ENCODE data around the gene PCA3. TPM values are rescaled to one million over a fixed set of nuclear protein-coding genes. Genes with fewer than 3 reads are reported as not detected.

PCA3 gene
- total and polyA plus RNA-seq, 4 donors, result 0.33 to 0.92 (median 0.58) TPM

DNA sequence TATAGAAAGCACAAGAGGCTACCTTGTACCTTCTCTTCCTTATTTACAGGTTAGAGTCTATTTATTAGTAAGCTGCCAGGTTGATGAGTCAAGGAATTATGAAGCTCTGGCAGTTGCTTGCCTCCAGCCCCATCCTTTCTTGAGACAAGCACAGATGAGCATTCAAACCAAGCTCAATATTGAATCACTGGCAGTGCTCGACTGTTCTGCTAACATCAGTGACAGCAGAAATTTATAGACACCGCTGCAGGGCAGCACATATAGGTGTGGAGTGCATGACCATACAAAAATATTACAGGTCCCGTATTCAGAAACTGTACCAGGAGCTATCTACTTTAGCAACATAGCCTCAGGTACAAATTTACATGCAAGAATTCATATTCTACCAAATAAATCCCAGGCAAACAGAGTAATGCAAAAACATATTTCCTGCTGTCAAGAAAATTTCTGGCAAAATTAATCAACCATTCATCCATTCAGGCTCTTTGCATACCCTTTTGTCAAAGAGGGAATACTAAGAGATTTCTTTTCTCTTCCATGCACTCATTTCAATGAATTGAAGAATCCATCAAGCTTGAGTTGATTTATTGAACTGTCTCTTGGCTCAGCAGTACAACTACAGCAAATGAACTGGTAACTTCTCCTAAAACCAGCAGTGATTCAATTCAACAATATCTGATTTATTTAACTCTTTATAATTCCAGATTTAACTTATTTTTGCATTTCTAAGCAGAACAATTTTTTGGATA, 26.9 kb upstream of the PCA3 start:
- no peak for DNase-seq (ENCODE audit: low spot score)
- no peaks in the 10 kb centered on the region for H3K9me3 ChIP-seq (ENCODE audit: control insufficient read depth in 4 of 4, low read length in 3 of 4)
- TF ChIP-seq JUND (IDR thresholded peaks at IDR 0.05) (no peak), TAF1 (conservative IDR thresholded peaks at IDR 0.05) (no peak), MAX (IDR thresholded peaks at IDR 0.05) (no peak), FOXA2 (IDR thresholded peaks at IDR 0.05) (no peak), GABPA (IDR thresholded peaks at IDR 0.05 in 1 of 2, conservative IDR thresholded peaks at IDR 0.05 in 1 of 2) (no peak), SP1 (IDR thresholded peaks at IDR 0.05) (no peak), CTCF (IDR thresholded peaks at IDR 0.05; ENCODE audit: low read depth, low read length, missing input control) (no peak), ATF3 (IDR thresholded peaks at IDR 0.05) (no peak), RXRA (IDR thresholded peaks at IDR 0.05) (no peak), FOXA1 (IDR thresholded peaks at IDR 0.05) (no peak), REST (IDR thresholded peaks at IDR 0.05) (no peak), RAD21 (IDR thresholded peaks at IDR 0.05) (no peak), HNF4A (conservative IDR thresholded peaks at IDR 0.05) (no peak), EGR1 (IDR thresholded peaks at IDR 0.05; ENCODE audit: low read depth in 2 of 2) (no peak), HNF4G (IDR thresholded peaks at IDR 0.05) (no peak), NR2F2 (IDR thresholded peaks at IDR 0.05) (no peak)
- TF ChIP-seq, protein P1, sequence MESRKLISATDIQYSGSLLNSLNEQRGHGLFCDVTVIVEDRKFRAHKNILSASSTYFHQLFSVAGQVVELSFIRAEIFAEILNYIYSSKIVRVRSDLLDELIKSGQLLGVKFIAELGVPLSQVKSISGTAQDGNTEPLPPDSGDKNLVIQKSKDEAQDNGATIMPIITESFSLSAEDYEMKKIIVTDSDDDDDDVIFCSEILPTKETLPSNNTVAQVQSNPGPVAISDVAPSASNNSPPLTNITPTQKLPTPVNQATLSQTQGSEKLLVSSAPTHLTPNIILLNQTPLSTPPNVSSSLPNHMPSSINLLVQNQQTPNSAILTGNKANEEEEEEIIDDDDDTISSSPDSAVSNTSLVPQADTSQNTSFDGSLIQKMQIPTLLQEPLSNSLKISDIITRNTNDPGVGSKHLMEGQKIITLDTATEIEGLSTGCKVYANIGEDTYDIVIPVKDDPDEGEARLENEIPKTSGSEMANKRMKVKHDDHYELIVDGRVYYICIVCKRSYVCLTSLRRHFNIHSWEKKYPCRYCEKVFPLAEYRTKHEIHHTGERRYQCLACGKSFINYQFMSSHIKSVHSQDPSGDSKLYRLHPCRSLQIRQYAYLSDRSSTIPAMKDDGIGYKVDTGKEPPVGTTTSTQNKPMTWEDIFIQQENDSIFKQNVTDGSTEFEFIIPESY (IDR thresholded peaks at IDR 0.05), result no peak
- H3K27me3 ChIP-seq (ENCODE audit: control insufficient read depth in 4 of 4, insufficient read depth in 4 of 4, low read length in 3 of 4), result no peaks in the 10 kb centered on the region
- WGBS, result 73% methylated on average over 3 of the region's 3 CpGs
- no peak overlapping the region for H3K9ac ChIP-seq (ENCODE audit: low read depth in 1 of 2, low read length in 2 of 2)
- no peaks in the 10 kb centered on the region for H3K36me3 ChIP-seq (ENCODE audit: control insufficient read depth in 4 of 4, insufficient read depth in 3 of 4, low read depth in 1 of 4, low read length in 3 of 4)
- H3K4me3 ChIP-seq (ENCODE audit: low read depth in 1 of 3, low read length in 3 of 3), result no peak overlapping the region
- no peaks in the 10 kb centered on the region for H3K4me1 ChIP-seq (ENCODE audit: control insufficient read depth in 4 of 4, insufficient read depth in 4 of 4, low read length in 3 of 4)
- H3K27ac ChIP-seq (ENCODE audit: low read depth in 1 of 2, low read length in 2 of 2), result no peak overlapping the region

All from liver (tissue), 9 donors.